Aorta (tissue), 5 donors: Measurements from ENCODE around the gene POLE. TPM values are rescaled to one million over a fixed set of nuclear protein-coding genes. Genes with fewer than 3 reads are reported as not detected.

Experiments used
- ATAC-seq: fragments of 200-7000 bp; cut with Tn5 transposase; one replicate; pipeline ENCODE4 v1.9.1; 2022; ENCODE audit warnings: moderate library complexity; ENCODE audit not compliant: low FRiP score
- DNase-seq, 2 donors: peaks; one replicate each; pipeline ENCODE4 v3.0.0-alpha.2; 2020
- H3K27ac ChIP-seq, 2 donors: one replicate each; pipeline ENCODE4 v1.5.1; 2013; ENCODE audit warnings: low read length in 2 of 2, mild to moderate bottlenecking in 2 of 2, moderate library complexity in 2 of 2, control low read depth in 1 of 2, inconsistent platforms in 1 of 2, low read depth in 1 of 2
- H3K27me3 ChIP-seq, 2 donors: one replicate each; pipeline ENCODE4 v1.6.1; 2013; ENCODE audit warnings: control low read depth in 1 of 2, low read length in 1 of 2, mild to moderate bottlenecking in 1 of 2, moderate library complexity in 1 of 2; ENCODE audit not compliant: insufficient read depth in 2 of 2, control insufficient read depth in 1 of 2
- H3K36me3 ChIP-seq, 2 donors: one replicate each; pipeline ENCODE4 v1.6.1; 2013; ENCODE audit warnings: control low read depth in 1 of 2, low read length in 1 of 2, mild to moderate bottlenecking in 1 of 2; ENCODE audit not compliant: insufficient read depth in 2 of 2, control insufficient read depth in 1 of 2
- H3K4me1 ChIP-seq, 2 donors: one replicate each; pipeline ENCODE4 v1.6.1; 2013; ENCODE audit warnings: low read length in 2 of 2, control low read depth in 1 of 2, mild to moderate bottlenecking in 1 of 2, moderate library complexity in 1 of 2; ENCODE audit not compliant: insufficient read depth in 2 of 2, control insufficient read depth in 1 of 2
- H3K4me3 ChIP-seq, 2 donors: one replicate each; pipeline ENCODE4 v1.5.1; 2013; ENCODE audit warnings: low read length in 2 of 2, control low read depth in 1 of 2, mild to moderate bottlenecking in 1 of 2
- H3K9me3 ChIP-seq: one replicate; pipeline ENCODE4 v1.6.1; 2013; ENCODE audit warnings: mild to moderate bottlenecking, low read length; ENCODE audit not compliant: control insufficient read depth
- WGBS, 2 donors: extraction: QIAGEN DNeasy Blood & Tissue Kit; methylation state at CpG; one replicate each; pipeline ENCODE4 v1.1.7; 2013; 5-methylcytosine and 5-hydroxymethylcytosine counted together
- intact Hi-C, 2 donors: fragments of 100-400 bp; cut with DNase I; formaldehyde crosslinking; loops; one replicate each; pipeline versions ENCODE4 v1.14.2 to v1.15.0; 2022
- polyA plus RNA-seq, 2 donors: library from polyadenylated mRNA; stranded (reverse); fragments of 200-250 nt; gene quantifications; one replicate each; pipeline ENCODE4 v1.2.3, GENCODE V29; 2013
- total RNA-seq, 2 donors: library from RNA; stranded (reverse); fragmentation: NEBNext Ultra II Directional; extraction: Animal tissue kit (Norgen Biotek cat#: 25700); gene quantifications; one replicate each; pipeline ENCODE4 v1.2.1, GENCODE V29; 2021
- donor health status: healthy with polysubstance abuse.
- donor health status: Bipolar disorder and iron deficiency.
- donor health status: DM: no; HTN: no; CAD: no.
- donor health status: DM: no; HTN: no; CAD: no.
- donor health status: DM: yes; HTN: yes; CAD: no.

POLE gene
- total and polyA plus RNA-seq, 4 donors, result 7.5 to 46.8 (median 37.2) TPM

DNA sequence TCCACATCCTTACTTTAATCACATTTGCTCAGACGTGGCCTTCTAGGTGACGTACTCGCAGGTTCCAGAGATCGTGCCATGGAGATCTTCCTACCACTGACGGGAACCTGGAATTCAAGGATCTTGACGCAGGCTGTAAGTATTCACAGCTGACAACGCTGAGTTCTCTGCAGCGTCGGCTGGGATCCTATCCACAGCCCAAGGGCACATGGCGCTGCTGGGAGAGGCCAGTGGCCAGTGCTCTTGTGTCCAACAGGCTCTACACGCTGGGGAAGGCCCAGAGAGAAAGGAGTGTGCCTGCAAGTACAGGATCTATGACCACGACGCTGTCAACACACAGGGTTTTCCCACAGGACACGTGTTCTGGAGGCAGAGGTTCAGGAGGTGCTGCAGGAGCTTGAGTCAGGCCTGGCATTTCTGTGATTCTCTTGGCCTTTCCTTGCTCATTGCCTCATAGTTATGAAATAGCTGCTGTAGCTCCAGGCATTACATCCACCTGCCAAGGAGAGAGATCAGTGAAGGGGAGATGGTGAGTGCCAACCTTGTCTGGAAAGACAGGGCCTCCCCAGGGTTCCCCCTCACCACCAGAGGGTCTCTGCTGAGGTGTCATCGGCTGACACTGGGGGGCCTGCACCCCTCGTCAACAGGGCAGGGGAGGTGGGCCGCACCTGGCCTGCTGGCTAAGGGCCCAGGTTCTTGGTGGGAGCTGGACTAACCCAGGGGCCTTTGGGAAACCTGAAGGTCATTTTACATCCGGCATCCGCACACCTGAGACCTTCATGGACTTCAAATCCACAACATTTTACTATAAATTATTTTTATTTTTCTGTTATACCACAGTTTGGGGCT, 98.1 kb downstream of the POLE start:
- Histone ChIP-seq H3K4me3 (no peak overlapping the region), H3K4me1 (no peaks in the 10 kb centered on the region), H3K36me3 (no peaks in the 10 kb centered on the region), H3K27ac (no peak overlapping the region), H3K27me3 (no peaks in the 10 kb centered on the region), H3K9me3 (no peaks in the 10 kb centered on the region)
- DNase-seq, result no peak
- intact Hi-C loops, result no loop called here
- 91 to 93% methylated on average over 19 of the region's 19 CpGs for WGBS, 2 donors
- ATAC-seq, result no peak

DNA sequence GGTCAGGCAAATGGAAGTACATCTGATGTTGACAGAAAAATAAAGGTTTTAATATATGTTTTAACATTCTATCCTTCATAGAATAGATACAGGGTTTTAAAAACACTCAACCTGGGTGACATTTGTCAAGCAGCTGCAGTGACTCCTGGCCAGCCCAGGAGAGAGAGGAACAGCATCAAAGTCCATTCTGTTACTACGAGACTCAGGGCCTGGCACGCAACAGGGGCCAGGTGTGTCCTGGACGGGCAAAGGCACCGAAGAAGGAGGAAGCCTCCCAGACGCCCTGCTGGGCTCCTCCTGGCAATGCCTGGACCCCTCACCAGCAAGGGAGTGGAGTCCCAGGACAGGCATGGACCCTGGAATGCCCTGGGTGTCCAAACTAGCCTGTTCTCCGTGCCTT, 98.8 kb downstream of the POLE start:
- WGBS, 2 donors, result 85 to 90% methylated on average over 6 of the region's 6 CpGs
- Histone ChIP-seq H3K36me3 (no peaks in the 10 kb centered on the region), H3K27ac (no peak overlapping the region), H3K4me1 (no peaks in the 10 kb centered on the region), H3K4me3 (no peak overlapping the region), H3K9me3 (no peaks in the 10 kb centered on the region), H3K27me3 (no peaks in the 10 kb centered on the region)
- intact Hi-C loops, result no loop called here
- DNase-seq, result no peak
- no peak for ATAC-seq

- Histone ChIP-seq H3K4me3 (no peak overlapping the region), H3K27me3 (no peaks in the 10 kb centered on the region), H3K4me1 (no peaks in the 10 kb centered on the region), H3K27ac (no peak overlapping the region), H3K36me3 (no peaks in the 10 kb centered on the region), H3K9me3 (no peaks in the 10 kb centered on the region)
- ATAC-seq (no peak), DNase-seq (no peak)
- 72 to 74% methylated on average over 3 of the region's 3 CpGs for WGBS, 2 donors
- intact Hi-C loops, result no loop called here
Observed at GRCh38 chr12:132587781-132588180, 99.4 kb downstream of the POLE start.

DNA sequence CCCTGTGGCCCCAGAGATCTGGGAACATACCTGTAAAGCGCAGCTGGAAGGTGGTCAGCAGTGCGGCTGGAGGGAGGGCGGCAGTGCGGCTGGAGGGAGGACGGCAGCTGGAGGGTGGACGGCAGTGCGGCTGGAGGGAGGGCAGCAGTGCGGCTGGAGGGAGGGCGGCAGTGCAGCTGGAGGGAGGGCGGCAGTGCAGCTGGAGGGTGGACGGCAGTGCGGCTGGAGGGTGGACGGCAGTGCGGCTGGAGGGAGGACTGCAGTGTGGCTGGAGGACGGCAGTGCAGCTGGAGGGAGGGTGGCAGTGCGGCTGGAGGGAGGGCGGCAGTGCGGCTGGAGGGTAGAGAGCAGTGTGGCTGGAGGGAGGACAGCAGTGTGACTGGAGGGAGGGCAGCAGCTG, 100.2 kb downstream of the POLE start:
- H3K4me3 ChIP-seq, result no peak overlapping the region
- no peaks in the 10 kb centered on the region for H3K36me3 ChIP-seq
- WGBS, 2 donors, result 90 to 95% methylated on average over 18 of the region's 18 CpGs
- DNase-seq (no peak), ATAC-seq (no peak)
- intact Hi-C loops, result no loop called here
- no peaks in the 10 kb centered on the region for H3K27me3 ChIP-seq
- no peak overlapping the region for H3K27ac ChIP-seq
- no peaks in the 10 kb centered on the region for H3K9me3 ChIP-seq
- no peaks in the 10 kb centered on the region for H3K4me1 ChIP-seq

GRCh38 chr12:132585177-132585576, 102.0 kb downstream of the POLE start:
- ATAC-seq (no peak), DNase-seq (no peak)
- no peak overlapping the region for H3K27ac ChIP-seq
- H3K36me3 ChIP-seq, result no peaks in the 10 kb centered on the region
- WGBS, 2 donors, result 78 to 80% methylated on average over 24 of the region's 24 CpGs
- no peaks in the 10 kb centered on the region for H3K9me3 ChIP-seq
- H3K4me3 ChIP-seq, result no peak overlapping the region
- intact Hi-C loops, result no loop called here
- H3K4me1 ChIP-seq, result no peaks in the 10 kb centered on the region
- no peaks in the 10 kb centered on the region for H3K27me3 ChIP-seq

GRCh38 chr12:132584429-132584828, 102.7 kb downstream of the POLE start:
- 92% methylated on average over 14 of the region's 14 CpGs for WGBS, 2 donors
- H3K36me3 ChIP-seq, result no peaks in the 10 kb centered on the region
- H3K9me3 ChIP-seq, result no peaks in the 10 kb centered on the region
- ATAC-seq (no peak), DNase-seq (no peak)
- intact Hi-C loops, result no loop called here
- no peaks in the 10 kb centered on the region for H3K4me1 ChIP-seq
- H3K4me3 ChIP-seq, result no peak overlapping the region
- H3K27ac ChIP-seq, result no peak overlapping the region
- H3K27me3 ChIP-seq, result no peaks in the 10 kb centered on the region

DNA sequence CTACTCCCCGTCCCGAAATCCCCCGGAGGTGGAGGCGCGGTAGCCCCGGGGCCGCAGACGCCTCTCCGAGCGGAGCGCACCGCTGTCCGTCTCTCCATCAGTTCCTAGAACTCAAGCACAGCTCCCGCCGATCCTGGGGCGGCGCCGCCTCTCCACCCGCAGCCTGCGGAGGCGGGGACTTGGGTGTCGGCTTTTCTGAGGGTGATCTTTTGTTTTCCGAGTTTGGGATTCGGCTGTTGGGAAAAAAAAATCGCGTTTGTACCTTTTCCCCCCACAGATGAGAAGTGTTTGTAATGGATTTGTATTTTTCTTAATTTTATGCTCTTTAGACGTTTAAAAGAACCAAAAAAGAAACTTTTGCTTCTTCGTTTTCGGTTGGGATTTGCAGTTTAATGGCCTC, 103.4 kb downstream of the POLE start:
- no peaks in the 10 kb centered on the region for H3K36me3 ChIP-seq
- H3K4me1 ChIP-seq, result no peaks in the 10 kb centered on the region
- intact Hi-C loops, result no loop called here
- DNase-seq, result no peak
- no peaks in the 10 kb centered on the region for H3K9me3 ChIP-seq
- H3K27ac ChIP-seq, result no peak overlapping the region
- H3K27me3 ChIP-seq, result no peaks in the 10 kb centered on the region
- H3K4me3 ChIP-seq, result no peak overlapping the region
- ATAC-seq, result no peak
- WGBS, 2 donors, result 87% methylated on average over 29 of the region's 29 CpGs

DNA sequence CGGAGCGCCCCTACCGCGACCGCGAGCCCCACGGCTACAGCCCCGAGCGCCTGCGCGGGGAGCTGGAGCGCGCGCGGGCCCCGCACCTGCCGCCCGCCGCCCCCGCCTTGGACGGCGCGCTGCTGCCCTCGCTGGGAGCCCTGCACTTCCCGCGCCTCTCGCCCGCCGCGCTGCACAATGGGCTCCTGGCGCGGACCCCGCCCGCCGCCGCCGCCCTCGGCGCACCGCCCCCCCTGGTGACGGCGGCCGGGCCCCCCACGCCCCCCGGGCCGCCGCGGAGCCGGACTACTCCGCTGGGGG, 103.8 kb downstream of the POLE start:
- ATAC-seq, result no peak
- Histone ChIP-seq H3K4me3 (no peak overlapping the region), H3K27me3 (no peaks in the 10 kb centered on the region), H3K36me3 (no peaks in the 10 kb centered on the region), H3K9me3 (no peaks in the 10 kb centered on the region), H3K4me1 (no peaks in the 10 kb centered on the region), H3K27ac (no peak overlapping the region)
- intact Hi-C loops, result no loop called here
- no peak for DNase-seq
- 75% methylated on average over 11 to 50 of the region's 50 CpGs for WGBS, 2 donors

- intact Hi-C loops, result no loop called here
- Histone ChIP-seq H3K27me3 (no peaks in the 10 kb centered on the region), H3K27ac (no peak overlapping the region), H3K4me1 (no peaks in the 10 kb centered on the region), H3K36me3 (no peaks in the 10 kb centered on the region), H3K9me3 (no peaks in the 10 kb centered on the region), H3K4me3 (no peak overlapping the region)
- ATAC-seq (no peak), DNase-seq (no peak)
- WGBS, 2 donors, result 83 to 86% methylated on average over 57 to 89 of the region's 89 CpGs
Observed at GRCh38 chr12:132582582-132583410, 104.3 kb downstream of the POLE start.
